Parathyroid adenoma (tissue), 2 donors: ENCODE data around the gene SINHCAF.

Source experiments
- H2AFZ ChIP-seq: fragments of 300-600 bp; sonication (generic); one replicate; pipeline ENCODE4 v1.7.0; 2017; ENCODE audit warnings: antibody characterized with exemption, mild to moderate bottlenecking
- H3K27ac ChIP-seq: fragments of 300-600 bp; sonication (generic); one replicate; pipeline ENCODE4 v1.7.0; 2017
- H3K27me3 ChIP-seq: fragments of 300-600 bp; sonication (generic); one replicate; pipeline ENCODE4 v1.7.0; 2017; ENCODE audit warnings: low read length; ENCODE audit not compliant: control insufficient read depth, insufficient read depth
- H3K36me3 ChIP-seq: fragments of 300-600 bp; sonication (generic); one replicate; pipeline ENCODE4 v1.7.0; 2017; ENCODE audit warnings: low read length; ENCODE audit not compliant: control insufficient read depth, insufficient read depth
- H3K4me1 ChIP-seq: fragments of 300-600 bp; sonication (generic); one replicate; pipeline ENCODE4 v1.7.0; 2017; ENCODE audit warnings: control low read depth
- H3K4me2 ChIP-seq: fragments of 300-600 bp; sonication (generic); one replicate; pipeline ENCODE4 v1.7.0; 2017; ENCODE audit warnings: low read length
- H3K4me3 ChIP-seq: fragments of 300-600 bp; sonication (generic); one replicate; pipeline ENCODE4 v1.7.0; 2017; ENCODE audit warnings: low read depth, low read length
- H3K79me2 ChIP-seq: fragments of 300-600 bp; sonication (generic); one replicate; pipeline ENCODE4 v1.7.0; 2017; ENCODE audit warnings: control low read depth
- H3K9ac ChIP-seq: fragments of 300-600 bp; sonication (generic); one replicate; pipeline ENCODE4 v1.7.0; 2017; ENCODE audit warnings: mild to moderate bottlenecking
- H3K9me3 ChIP-seq: fragments of 300-600 bp; sonication (generic); one replicate; pipeline ENCODE4 v1.7.0; 2017; ENCODE audit warnings: low read length; ENCODE audit not compliant: control insufficient read depth
- CTCF ChIP-seq: fragments of 300-600 bp; sonication (generic); IDR thresholded peaks from one replicate; pipeline ENCODE4 v1.7.0; 2017; ENCODE audit warnings: antibody characterized with exemption, mild to moderate bottlenecking
- donor health status: primary hyperparathyroidism.

SINHCAF gene

GRCh38 chr12:31298922-31299321 is 27.0 kb downstream of the SINHCAF start:
- peaks cover 5% of the 10 kb centered on the region for H3K79me2 ChIP-seq
- H3K36me3 ChIP-seq = no peaks in the 10 kb centered on the region
- peaks cover 4% of the 10 kb centered on the region for H3K4me1 ChIP-seq
- H2AFZ ChIP-seq = no peak overlapping the region
- no peak overlapping the region for H3K27ac ChIP-seq
- H3K4me3 ChIP-seq = no peak overlapping the region
- H3K27me3 ChIP-seq = no peaks in the 10 kb centered on the region
- no peak for TF ChIP-seq CTCF
- H3K4me2 ChIP-seq = no peak overlapping the region
- no peaks in the 10 kb centered on the region for H3K9me3 ChIP-seq
- H3K9ac ChIP-seq = no peak overlapping the region

GRCh38 chr12:31298515-31298910 is 27.4 kb downstream of the SINHCAF start:
- Histone ChIP-seq H3K9ac (no peak overlapping the region), H3K4me1 (peaks cover 4% of the 10 kb centered on the region), H3K36me3 (no peaks in the 10 kb centered on the region), H3K4me2 (no peak overlapping the region), H3K79me2 (peaks cover 5% of the 10 kb centered on the region), H3K27ac (no peak overlapping the region), H3K27me3 (no peaks in the 10 kb centered on the region), H3K4me3 (no peak overlapping the region), H3K9me3 (no peaks in the 10 kb centered on the region), H2AFZ (no peak overlapping the region)
- no peak for TF ChIP-seq CTCF

GRCh38 chr12:31297572-31298514 is 28.1 kb downstream of the SINHCAF start:
- TF ChIP-seq CTCF = no peak
- Histone ChIP-seq H3K27ac (no peak overlapping the region), H3K9me3 (no peaks in the 10 kb centered on the region), H3K79me2 (peaks cover 5% of the 10 kb centered on the region), H3K27me3 (no peaks in the 10 kb centered on the region), H3K4me2 (no peak overlapping the region), H3K36me3 (no peaks in the 10 kb centered on the region), H3K4me3 (no peak overlapping the region), H3K4me1 (peaks cover 4% of the 10 kb centered on the region), H2AFZ (no peak overlapping the region), H3K9ac (no peak overlapping the region)

GRCh38 chr12:31289441-31289840 is 36.5 kb downstream of the SINHCAF start:
- Histone ChIP-seq H3K9me3 (no peaks in the 10 kb centered on the region), H3K36me3 (no peaks in the 10 kb centered on the region), H3K27me3 (no peaks in the 10 kb centered on the region), H2AFZ (no peak overlapping the region), H3K4me1 (no peaks in the 10 kb centered on the region), H3K79me2 (no peaks in the 10 kb centered on the region), H3K4me3 (no peak overlapping the region), H3K27ac (no peak overlapping the region), H3K4me2 (no peak overlapping the region), H3K9ac (no peak overlapping the region)
- no peak for TF ChIP-seq CTCF

- H3K9me3 ChIP-seq = no peaks in the 10 kb centered on the region
- H3K27me3 ChIP-seq = no peaks in the 10 kb centered on the region
- H2AFZ ChIP-seq = no peak overlapping the region
- H3K4me2 ChIP-seq = no peak overlapping the region
- no peaks in the 10 kb centered on the region for H3K4me1 ChIP-seq
- TF ChIP-seq CTCF = no peak
- H3K36me3 ChIP-seq = peaks cover 3% of the 10 kb centered on the region
- H3K79me2 ChIP-seq = no peaks in the 10 kb centered on the region
- H3K9ac ChIP-seq = no peak overlapping the region
- no peak overlapping the region for H3K4me3 ChIP-seq
- no peak overlapping the region for H3K27ac ChIP-seq
These were observed 37.6 kb downstream of the SINHCAF start for GRCh38 chr12:31288381-31288780.
